ENCODE results near the gene FXN.

DNA sequence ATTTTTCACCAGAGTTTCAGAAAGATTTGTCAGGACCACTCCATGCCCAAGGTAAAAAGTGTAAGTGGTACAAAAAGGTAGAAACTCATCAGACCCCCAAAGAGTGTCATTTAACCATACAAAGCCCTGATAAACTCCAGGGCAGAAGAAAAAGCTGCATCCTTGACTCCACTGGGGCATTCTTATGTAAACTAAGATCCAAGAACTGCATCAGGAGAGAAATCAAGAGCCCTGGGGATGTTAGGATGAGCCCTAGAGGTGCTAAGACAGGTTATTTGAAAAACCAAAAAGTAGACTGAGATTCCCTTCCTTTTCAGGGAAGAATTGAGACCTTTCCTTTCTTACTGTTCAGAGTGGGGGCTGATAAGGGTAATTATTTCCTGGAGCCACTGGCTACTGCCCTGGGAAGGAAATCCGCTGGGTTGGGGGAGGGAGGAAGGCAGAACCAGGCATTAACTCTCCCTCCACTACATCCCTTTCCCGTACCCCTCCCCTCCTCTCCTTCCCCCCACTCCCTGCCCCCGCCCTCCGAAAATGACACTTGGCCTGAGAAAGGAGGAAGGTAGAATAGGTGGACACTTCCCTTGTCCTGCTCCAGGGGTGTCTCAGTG lies 54.7 kb downstream of the FXN start:
- no peak for TF ChIP-seq CTCF (conservative IDR thresholded peaks at IDR 0.05)
- no peak for TF ChIP-seq ZFX (IDR thresholded peaks at IDR 0.05)

All from C4-2B (cell line).